ENCODE measurements around the gene MMP10. TPM values are rescaled to one million over a fixed set of nuclear protein-coding genes. Genes with fewer than 3 reads are reported as not detected.

The MMP10 gene
- total and polyA plus RNA-seq, 2 of the 8 experiments (the other 6 are each of a cell fraction or from before 2014, with no cell fraction given): 0.03 to 0.17 TPM

- ChIA-PET CTCF (ENCODE audit: partially characterized antibody) (interaction anchor here (1.8 kb wide), 1 partner anchor 8 kb away, joined by 6 read pairs; no protein-coding TSS in a partner anchor), POLR2A (ENCODE audit: partially characterized antibody) (no interaction called here)
- no peak overlapping the region for H3K27ac ChIP-seq (ENCODE audit: low read depth, low read length)
- TF ChIP-seq CBX5 (IDR thresholded peaks at IDR 0.05; ENCODE audit: low read depth, low read length): no peak
- TF ChIP-seq TEAD4 (IDR thresholded peaks at IDR 0.05; ENCODE audit: low read depth, low read length): no peak
- no peak for TF ChIP-seq CREB1 (IDR thresholded peaks at IDR 0.05)
- TF ChIP-seq POLR2A (IDR thresholded peaks at IDR 0.05; ENCODE audit: control extremely low read depth in 1 of 2, low read depth in 2 of 2, low read length in 2 of 2): no peak
- TF ChIP-seq USF2 (IDR thresholded peaks at IDR 0.05; ENCODE audit: low read length): no peak
- no peak for TF ChIP-seq SRF (IDR thresholded peaks at IDR 0.05; ENCODE audit: low read depth, low read length)
- TF ChIP-seq JUN (IDR thresholded peaks at IDR 0.05; ENCODE audit: low read depth, low read length): no peak
- no peak for TF ChIP-seq TAF7 (optimal IDR thresholded peaks at IDR 0.05; ENCODE audit: borderline replicate concordance, low read depth, low read length)
- TF ChIP-seq CBX8 (IDR thresholded peaks at IDR 0.05; ENCODE audit: borderline replicate concordance, low read depth, low read length): no peak
- no peak for TF ChIP-seq ATF3 (IDR thresholded peaks at IDR 0.05; ENCODE audit: insufficient read depth, low read depth, low read length)
- TF ChIP-seq CEBPB (IDR thresholded peaks at IDR 0.05; ENCODE audit: low read depth, low read length): no peak
- TF ChIP-seq CHD2 (IDR thresholded peaks at IDR 0.05; ENCODE audit: low read length): no peak
- no peak for TF ChIP-seq HDAC6 (IDR thresholded peaks at IDR 0.05; ENCODE audit: low read depth, low read length)
- TF ChIP-seq RFX5 (IDR thresholded peaks at IDR 0.05; ENCODE audit: borderline replicate concordance, low read depth, low read length): no peak
These were observed 20.3 kb upstream of the MMP10 start for GRCh38 chr11:102800767-102801166.

More at GRCh38 chr11:102800767-102801166, 20.3 kb upstream of the MMP10 start:
- Histone ChIP-seq H3K9ac (replicated peaks in 1 of 4; ENCODE audit: extremely low read depth in 1 of 4, low read depth in 3 of 4, low read length in 3 of 4) (no peak overlapping the region), H3K18ac (ENCODE audit: extremely low read depth, low read length) (no peak overlapping the region), H3K4ac (replicated peaks; ENCODE audit: insufficient read length, low read depth, low read length) (no peak overlapping the region), H3K36me3 (ENCODE audit: control insufficient read depth in 2 of 4, insufficient read depth in 4 of 4, low read length in 3 of 4) (no peaks in the 10 kb centered on the region), H2BK20ac (ENCODE audit: low read length) (no peak overlapping the region), H3K14ac (ENCODE audit: insufficient read length) (no peak overlapping the region), H4K8ac (ENCODE audit: extremely low read depth, insufficient read depth, low read length) (no peak overlapping the region), H2BK12ac (ENCODE audit: low read depth, low read length) (no peak overlapping the region), H3K23ac (ENCODE audit: insufficient read length) (no peak overlapping the region), H3K56ac (replicated peaks; ENCODE audit: insufficient read length, low read depth, low read length) (no peak overlapping the region), H2AK5ac (ENCODE audit: low read depth, low read length) (no peak overlapping the region), H3K27me3 (replicated peaks in 1 of 4; ENCODE audit: control insufficient read depth in 3 of 4, extremely low read depth in 1 of 4, insufficient read depth in 3 of 4, low read length in 3 of 4) (peaks cover 0 to 1% (median 0%) of the 10 kb centered on the region in 4 experiments; a peak in 1 of 7 replicates), H3K23me2 (ENCODE audit: low read depth, low read length) (no peaks in the 10 kb centered on the region), H4K20me1 (replicated peaks in 1 of 2; ENCODE audit: control insufficient read depth in 1 of 2, insufficient read depth in 2 of 2, low read length in 2 of 2) (no peaks in the 10 kb centered on the region), H2BK5ac (ENCODE audit: low read depth, low read length) (no peak overlapping the region), H3K4me1 (replicated peaks in 1 of 4; ENCODE audit: control insufficient read depth in 3 of 4, insufficient read depth in 4 of 4, low read length in 3 of 4) (no peaks in the 10 kb centered on the region), H3K79me2 (ENCODE audit: control insufficient read depth in 1 of 2, insufficient read depth in 2 of 2, low read length in 2 of 2) (no peaks in the 10 kb centered on the region), H4K91ac (replicated peaks; ENCODE audit: insufficient read length, low read length) (no peak overlapping the region), H2BK15ac (ENCODE audit: low read length) (no peak overlapping the region), H2AFZ (ENCODE audit: low read length) (no peak overlapping the region), H4K5ac (ENCODE audit: insufficient read length, low read depth, low read length) (no peak overlapping the region), H3K9me3 (ENCODE audit: insufficient read depth in 2 of 2, low read depth in 1 of 2, low read length in 1 of 2) (no peaks in the 10 kb centered on the region), H3K79me1 (ENCODE audit: low read depth, low read length) (no peaks in the 10 kb centered on the region), H2BK120ac (replicated peaks; ENCODE audit: low read depth, low read length) (no peak overlapping the region), H3K4me2 (ENCODE audit: insufficient read depth in 1 of 2, low read depth in 2 of 2, low read length in 2 of 2) (no peak overlapping the region), H3K4me3 (ENCODE audit: extremely low read depth in 1 of 4, insufficient read depth in 2 of 4, low read depth in 3 of 4, low read length in 4 of 4) (no peak overlapping the region)
- DNase-seq (ENCODE audit: low read depth in 1 of 2, low spot score in 2 of 2) (no peak), FAIRE-seq (no peak)
- WGBS, 2 experiments (ENCODE audit: extremely low coverage in 1 of 2, insufficient coverage in 1 of 2, insufficient read length in 1 of 2, insufficient replicate concordance in 2 of 2, low coverage in 1 of 2, low lambda C conversion rate in 2 of 2, missing lambda C conversion rate in 1 of 2): 91% methylated on average over 4 of the region's 4 CpGs; no CpG with 5 or more reads in 1 of the 2 experiments
